Iris pigment epithelial cell (primary cell): ENCODE results near the gene FOXP1.
A peak's percentile ranks its signal among the peaks of the same experiment; 100 is the strongest.

Experiments used
- DNase-seq: peaks from one replicate; pipeline ENCODE4 v3.0.0-alpha.2; 2011; ENCODE audit warnings: low read depth

Gene FOXP1

DNA sequence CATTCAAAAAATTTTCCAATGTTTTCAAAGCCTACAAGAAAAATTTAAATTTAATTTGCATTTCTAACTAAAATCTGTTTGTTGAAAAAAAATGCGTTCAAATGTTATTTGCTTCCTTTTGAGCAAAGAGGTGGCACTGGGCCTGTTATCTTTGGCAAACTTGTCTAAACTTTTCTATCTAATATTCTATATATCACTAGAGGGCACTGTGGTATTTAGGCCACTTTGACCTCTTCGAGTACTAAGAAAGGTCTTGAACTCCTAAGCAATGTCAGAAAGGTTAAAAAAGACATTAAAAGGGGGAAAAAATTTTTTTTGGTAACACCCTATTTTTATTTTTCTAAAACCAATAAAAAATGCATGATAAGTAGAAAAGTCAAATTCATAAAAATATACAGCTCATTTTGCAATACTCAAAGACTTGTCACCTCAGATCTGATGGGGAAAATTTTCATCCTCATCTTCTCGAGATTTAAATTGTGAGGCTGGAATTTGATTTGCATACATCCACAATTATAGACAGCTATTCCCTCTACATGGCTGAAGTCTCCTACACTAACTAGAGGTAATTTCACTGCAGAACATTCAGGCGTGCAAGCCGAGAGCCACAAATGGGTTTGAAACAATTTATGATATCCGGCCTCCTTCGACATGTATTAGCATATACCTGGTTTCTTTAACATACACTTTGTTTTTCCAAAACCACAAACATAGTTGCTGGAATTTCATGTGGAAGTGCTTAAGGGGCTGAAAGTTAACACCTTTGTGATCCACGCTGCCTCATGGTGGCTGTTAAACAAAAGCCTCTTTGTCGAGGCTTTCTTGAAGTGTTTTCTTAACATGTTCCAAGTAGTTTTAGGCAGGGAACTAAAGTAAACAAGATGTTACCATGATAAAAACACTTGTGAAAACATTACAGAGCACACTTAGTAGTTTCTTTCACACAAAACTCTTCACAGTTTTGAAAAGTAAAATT, 576.4 kb downstream of the FOXP1 start:
- DNase-seq: no peak

GRCh38 chr3:71005702-71006321, 577.7 kb downstream of the FOXP1 start:
- peak; percentile 83 for DNase-seq

DNA sequence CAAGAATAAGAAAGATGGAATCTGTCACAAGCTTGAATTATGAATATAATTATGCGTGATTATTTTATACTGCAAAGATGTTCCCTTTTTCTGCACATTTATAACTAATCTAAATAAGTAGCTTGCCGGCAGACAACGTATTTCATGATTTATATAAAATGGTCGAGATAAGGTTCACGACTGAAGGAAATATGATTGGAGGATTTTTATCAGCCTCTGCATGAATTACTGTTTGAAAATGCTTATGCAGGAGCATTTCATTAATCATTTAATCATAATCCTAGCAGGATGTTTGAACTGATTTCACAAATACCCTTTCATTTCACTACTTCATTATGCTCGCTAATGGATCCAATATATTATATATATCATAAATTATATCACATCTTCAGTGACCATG, 580.0 kb downstream of the FOXP1 start:
- no peak for DNase-seq

GRCh38 chr3:71002298-71002697, 581.2 kb downstream of the FOXP1 start:
- DNase-seq: no peak

GRCh38 chr3:71001303-71001830, 582.2 kb downstream of the FOXP1 start:
- peak; percentile 45 for DNase-seq

GRCh38 chr3:71000483-71000882, 583.0 kb downstream of the FOXP1 start:
- DNase-seq: no peak

- DNase-seq: peak; percentile 90
These were observed 583.8 kb downstream of the FOXP1 start for GRCh38 chr3:70999730-71000129.

DNA sequence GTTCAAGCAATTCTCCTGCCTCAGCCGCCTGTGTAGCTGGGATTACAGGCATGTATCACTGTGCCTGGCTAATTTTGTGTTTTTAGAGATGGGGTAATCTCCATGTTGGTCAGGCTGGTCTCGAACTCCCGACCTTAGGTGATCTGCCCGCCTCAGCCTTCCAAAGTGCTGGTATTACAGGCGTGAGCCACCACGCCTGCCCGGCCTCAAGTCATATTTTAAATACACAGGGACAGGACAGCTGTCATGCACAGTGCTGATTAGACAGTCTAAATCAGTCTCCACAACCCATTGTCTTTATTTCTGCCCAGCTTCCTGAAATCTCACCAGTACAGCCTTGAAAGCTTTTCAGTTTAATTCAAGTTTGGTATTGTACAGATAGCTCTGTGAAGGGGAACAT, 587.4 kb downstream of the FOXP1 start:
- DNase-seq: no peak

GRCh38 chr3:70994644-70995043, 588.9 kb downstream of the FOXP1 start:
- no peak for DNase-seq

DNA sequence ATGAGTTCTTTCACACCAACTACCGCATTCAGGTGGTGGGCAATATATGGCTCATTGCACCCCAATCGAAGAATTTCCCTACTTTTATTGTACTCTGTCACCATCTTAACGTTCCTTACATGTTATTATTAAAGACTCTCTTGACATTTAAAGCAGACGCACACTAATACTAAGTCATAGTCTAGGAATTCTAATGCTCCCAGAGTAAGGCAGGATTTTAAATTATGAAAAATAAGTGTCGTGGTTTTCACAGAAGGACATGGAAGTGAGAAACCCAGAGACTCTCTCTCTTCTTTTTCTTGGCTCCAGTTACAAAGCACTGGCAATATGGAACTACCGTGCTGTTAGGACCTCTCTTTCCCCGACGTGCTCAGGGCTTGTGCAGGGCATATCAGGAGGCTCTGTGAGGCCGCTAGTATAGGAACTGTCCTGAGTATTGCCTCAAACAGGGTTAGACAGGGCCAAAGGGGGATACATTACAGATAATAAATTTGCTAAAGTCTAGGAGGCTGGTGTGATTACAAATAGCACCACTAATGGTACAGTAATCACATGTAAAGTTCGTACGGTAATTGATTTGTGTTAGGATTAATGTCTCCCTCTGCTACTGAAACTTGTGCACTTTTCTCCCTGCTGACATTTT, 590.8 kb downstream of the FOXP1 start:
- DNase-seq: peak; percentile 66

GRCh38 chr3:70992131-70992530, 591.4 kb downstream of the FOXP1 start:
- peak; percentile 88 for DNase-seq

- DNase-seq: peak; percentile 82
These were observed 592.8 kb downstream of the FOXP1 start for GRCh38 chr3:70990723-70991122.

GRCh38 chr3:70990185-70990584, 593.3 kb downstream of the FOXP1 start:
- DNase-seq: no peak

DNA sequence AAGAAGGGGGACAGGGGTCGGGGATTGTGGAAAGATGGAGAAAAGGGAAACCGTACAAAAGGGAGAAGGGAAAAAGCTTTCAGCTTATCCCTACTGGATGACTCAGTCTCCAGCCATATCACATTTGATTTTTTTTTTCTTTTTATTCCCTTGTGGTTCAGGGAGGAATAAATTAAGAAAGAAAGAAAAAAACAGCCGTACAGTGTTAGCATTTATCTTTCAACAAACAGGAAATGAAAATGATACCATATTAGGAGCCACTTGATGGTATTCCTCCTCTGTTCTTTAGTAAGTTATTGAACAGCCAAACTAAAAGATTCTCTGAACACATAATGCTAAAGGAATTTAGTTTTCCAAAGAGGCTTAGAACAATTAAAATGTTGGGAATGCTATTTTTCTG, 594.4 kb downstream of the FOXP1 start:
- DNase-seq: peak; percentile 74

DNA sequence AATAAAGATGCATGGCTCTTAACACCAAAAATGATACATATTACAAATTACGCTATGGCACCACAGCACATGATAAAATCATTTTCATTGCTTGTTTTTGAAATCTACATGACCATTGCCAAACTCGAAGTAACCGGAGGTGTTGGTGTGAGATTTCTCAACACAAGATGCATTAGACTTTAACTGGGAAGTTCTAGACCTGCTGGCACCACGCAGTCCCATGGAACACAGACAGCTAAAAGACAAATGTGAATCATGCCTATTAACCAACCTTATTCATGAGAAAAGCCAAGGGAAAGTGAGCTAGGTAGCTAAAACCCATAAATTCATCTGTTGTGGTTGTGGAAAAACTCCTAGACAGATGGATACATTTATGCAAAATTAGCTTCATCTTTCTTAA, 595.4 kb downstream of the FOXP1 start:
- DNase-seq: no peak

DNA sequence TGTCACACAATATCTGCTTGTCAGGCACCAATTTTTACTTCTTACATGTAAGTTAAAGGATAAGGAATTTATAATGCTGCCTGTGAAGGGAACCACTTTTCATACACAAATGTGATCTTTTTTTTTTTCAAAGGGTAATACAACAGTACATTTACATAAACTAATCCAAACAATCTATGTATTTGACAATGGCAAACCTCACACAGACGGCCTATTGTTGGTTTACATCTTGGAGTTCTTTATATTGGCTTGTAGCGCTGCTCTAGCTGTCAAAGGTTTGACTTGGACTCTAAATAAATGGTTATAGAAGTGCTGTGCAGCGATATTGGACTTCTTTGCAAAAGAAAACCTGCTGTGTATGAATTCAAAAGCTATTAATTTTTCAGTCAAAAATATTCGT, 598.0 kb downstream of the FOXP1 start:
- DNase-seq: no peak

- no peak for DNase-seq
These were observed 598.6 kb downstream of the FOXP1 start for GRCh38 chr3:70984776-70985482.

GRCh38 chr3:70982700-70983140, 600.8 kb downstream of the FOXP1 start:
- DNase-seq: peak; percentile 87

GRCh38 chr3:70982284-70982683, 601.2 kb downstream of the FOXP1 start:
- DNase-seq: peak; percentile 65

- no peak for DNase-seq
These were observed 602.2 kb downstream of the FOXP1 start for GRCh38 chr3:70981231-70981880.

DNA sequence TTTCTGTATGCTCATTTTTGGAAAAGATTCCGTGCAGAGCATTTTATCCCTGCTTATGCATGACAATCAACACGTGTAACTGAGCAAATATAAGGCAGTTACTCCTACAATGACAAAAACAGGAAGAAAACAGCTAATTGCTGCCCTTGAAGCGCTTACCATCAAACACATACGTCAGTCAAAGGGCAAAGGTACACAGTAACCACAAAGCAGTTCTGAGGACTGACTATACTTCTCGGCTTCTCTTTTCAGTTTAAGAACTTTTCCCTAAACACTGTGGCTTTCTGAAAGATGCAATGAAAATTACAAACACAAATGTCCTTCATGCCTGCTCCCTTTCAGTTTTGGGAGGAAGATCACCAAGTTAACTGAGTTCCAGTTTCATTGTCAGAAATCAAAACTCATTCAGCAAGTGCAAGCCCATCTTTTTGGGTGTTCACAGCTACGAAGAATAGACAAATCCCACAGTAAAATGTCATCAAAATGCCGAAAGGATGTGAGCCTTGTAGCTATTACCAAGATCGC, 602.8 kb downstream of the FOXP1 start:
- DNase-seq: peak; percentile 81
